ENCODE results near the gene ULBP2. TPM values are rescaled to one million over a fixed set of nuclear protein-coding genes. Genes with fewer than 3 reads are reported as not detected.

Gene ULBP2
- total RNA-seq, 1 donor, result 2.5 TPM

DNA sequence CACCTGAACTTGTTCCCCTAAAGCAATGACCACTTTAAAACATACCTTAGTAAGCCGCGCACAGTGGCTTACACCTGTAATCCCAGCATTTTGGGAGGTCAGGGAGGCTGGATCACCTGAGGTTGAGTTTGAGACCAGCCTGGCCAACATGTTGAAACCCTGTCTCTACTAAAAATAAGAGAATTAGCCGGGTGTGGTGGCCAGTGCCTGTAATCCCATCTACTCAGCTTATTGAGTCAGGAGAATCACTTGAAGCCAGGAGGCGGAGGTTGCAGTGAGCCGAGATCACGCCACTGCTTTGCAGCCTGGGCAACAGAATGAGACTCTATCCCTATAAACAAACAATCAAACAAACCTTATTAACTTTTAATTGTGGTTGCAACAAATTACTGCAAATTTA lies 42.3 kb upstream of the ULBP2 start:
- TF ChIP-seq, protein P1, sequence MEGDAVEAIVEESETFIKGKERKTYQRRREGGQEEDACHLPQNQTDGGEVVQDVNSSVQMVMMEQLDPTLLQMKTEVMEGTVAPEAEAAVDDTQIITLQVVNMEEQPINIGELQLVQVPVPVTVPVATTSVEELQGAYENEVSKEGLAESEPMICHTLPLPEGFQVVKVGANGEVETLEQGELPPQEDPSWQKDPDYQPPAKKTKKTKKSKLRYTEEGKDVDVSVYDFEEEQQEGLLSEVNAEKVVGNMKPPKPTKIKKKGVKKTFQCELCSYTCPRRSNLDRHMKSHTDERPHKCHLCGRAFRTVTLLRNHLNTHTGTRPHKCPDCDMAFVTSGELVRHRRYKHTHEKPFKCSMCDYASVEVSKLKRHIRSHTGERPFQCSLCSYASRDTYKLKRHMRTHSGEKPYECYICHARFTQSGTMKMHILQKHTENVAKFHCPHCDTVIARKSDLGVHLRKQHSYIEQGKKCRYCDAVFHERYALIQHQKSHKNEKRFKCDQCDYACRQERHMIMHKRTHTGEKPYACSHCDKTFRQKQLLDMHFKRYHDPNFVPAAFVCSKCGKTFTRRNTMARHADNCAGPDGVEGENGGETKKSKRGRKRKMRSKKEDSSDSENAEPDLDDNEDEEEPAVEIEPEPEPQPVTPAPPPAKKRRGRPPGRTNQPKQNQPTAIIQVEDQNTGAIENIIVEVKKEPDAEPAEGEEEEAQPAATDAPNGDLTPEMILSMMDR (IDR thresholded peaks at IDR 0.05; ENCODE audit: extremely low read depth, low read depth, low read length), result no peak
- Histone ChIP-seq H3K9me3 (ENCODE audit: low read depth, low read length) (no peaks in the 10 kb centered on the region), H3K4me1 (ENCODE audit: insufficient read depth, low read length) (peaks cover 31% of the 10 kb centered on the region), H4K20me1 (ENCODE audit: insufficient read depth, low read length) (no peaks in the 10 kb centered on the region), H3K27me3 (ENCODE audit: insufficient read depth, low read length) (no peaks in the 10 kb centered on the region), H3K79me2 (ENCODE audit: insufficient read depth, low read length) (no peaks in the 10 kb centered on the region), H3K4me3 (ENCODE audit: insufficient read depth, low read length) (no peak overlapping the region), H3K4me2 (ENCODE audit: insufficient read depth, low read length) (no peak overlapping the region), H2AFZ (ENCODE audit: low read length) (no peak overlapping the region), H3K36me3 (ENCODE audit: insufficient read depth, low read length) (no peaks in the 10 kb centered on the region), H3K27ac (ENCODE audit: low read depth, low read length) (no peak overlapping the region)
- DNase-seq (ENCODE audit: insufficient read length, low spot score, missing footprints), result no peak

DNA sequence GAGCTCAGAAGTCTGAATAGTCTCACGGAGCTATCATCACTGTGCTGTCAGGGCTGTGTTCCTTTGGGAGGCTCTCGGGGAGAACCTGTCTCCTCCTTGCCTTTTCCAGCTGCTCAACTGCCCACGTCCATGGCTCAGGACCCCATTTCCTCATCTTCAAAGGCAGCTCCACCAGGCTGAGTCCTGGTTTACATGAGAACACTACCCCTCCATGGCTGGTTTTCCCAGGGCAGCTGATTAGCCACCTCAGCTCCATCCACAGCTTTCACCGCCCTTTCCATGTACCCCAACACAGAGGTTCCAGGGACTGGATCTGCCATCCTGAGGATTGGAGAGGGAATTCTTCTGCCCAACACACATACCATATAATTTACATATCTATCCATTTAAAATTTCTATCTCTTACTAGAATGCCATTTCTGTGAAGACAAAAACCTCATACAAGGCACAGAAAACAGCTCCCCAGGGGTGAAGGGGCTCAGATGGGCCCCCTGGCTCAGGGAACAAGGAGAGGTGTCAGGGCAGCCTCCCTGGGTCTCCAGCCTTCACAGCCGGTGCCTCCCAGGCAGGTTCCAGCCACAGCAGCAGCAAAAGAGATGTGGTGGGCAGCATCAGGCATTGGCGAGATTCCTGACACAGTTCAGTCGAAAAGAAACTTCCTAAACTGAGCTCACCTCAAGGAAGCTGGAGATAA lies 41.7 kb upstream of the ULBP2 start:
- TF ChIP-seq, protein P1 (IDR thresholded peaks at IDR 0.05; ENCODE audit: extremely low read depth, low read depth, low read length), result no peak
- Histone ChIP-seq H3K36me3 (ENCODE audit: insufficient read depth, low read length) (no peaks in the 10 kb centered on the region), H3K27me3 (ENCODE audit: insufficient read depth, low read length) (no peaks in the 10 kb centered on the region), H3K4me2 (ENCODE audit: insufficient read depth, low read length) (no peak overlapping the region), H4K20me1 (ENCODE audit: insufficient read depth, low read length) (no peaks in the 10 kb centered on the region), H3K4me1 (ENCODE audit: insufficient read depth, low read length) (peaks cover 28% of the 10 kb centered on the region), H3K4me3 (ENCODE audit: insufficient read depth, low read length) (no peak overlapping the region), H2AFZ (ENCODE audit: low read length) (no peak overlapping the region), H3K9me3 (ENCODE audit: low read depth, low read length) (no peaks in the 10 kb centered on the region), H3K27ac (ENCODE audit: low read depth, low read length) (no peak overlapping the region), H3K79me2 (ENCODE audit: insufficient read depth, low read length) (no peaks in the 10 kb centered on the region)
- no peak for DNase-seq (ENCODE audit: insufficient read length, low spot score, missing footprints)

DNA sequence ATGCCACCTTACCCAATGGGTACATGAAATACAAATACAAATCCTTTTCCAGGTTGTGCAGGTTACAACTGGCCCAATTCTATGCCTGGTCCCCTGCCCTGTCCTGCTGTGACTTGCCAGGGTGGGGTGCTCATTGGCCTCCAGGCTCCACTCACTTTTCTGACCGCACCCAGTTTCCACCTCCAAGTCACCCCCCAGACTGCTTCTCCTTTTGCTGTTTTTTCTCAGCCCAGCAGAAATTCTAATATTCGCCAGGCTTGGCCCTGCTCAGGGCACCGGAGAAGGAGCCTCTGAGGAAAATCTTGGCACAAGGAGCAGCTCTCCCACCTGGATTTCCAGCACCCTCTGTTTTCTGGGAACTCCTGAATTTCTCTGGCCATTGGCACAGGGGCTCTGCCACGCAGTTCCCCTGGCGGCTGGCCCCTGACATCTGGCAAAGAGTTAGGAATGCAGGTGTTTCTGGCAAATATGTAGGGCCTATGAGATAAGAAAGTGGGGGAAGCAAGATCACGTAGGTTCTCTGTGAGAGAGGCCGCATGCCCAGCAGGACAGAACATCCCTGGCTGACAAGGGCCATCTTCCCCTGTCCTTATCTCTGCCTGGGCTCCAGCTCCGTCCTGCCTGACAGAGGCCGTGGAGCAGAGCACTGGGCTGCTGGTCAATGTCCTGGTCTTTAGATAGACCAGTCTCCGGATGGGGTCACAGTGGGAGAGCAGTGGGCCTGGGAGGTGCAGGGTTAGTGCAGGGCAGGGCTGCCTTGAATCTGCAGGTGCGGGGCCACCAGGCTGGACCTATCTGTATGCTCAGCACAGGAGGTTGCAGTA lies 41.0 kb upstream of the ULBP2 start:
- H3K27me3 ChIP-seq (ENCODE audit: insufficient read depth, low read length), result no peaks in the 10 kb centered on the region
- H3K4me3 ChIP-seq (ENCODE audit: insufficient read depth, low read length), result no peak overlapping the region
- H3K79me2 ChIP-seq (ENCODE audit: insufficient read depth, low read length), result no peaks in the 10 kb centered on the region
- no peaks in the 10 kb centered on the region for H4K20me1 ChIP-seq (ENCODE audit: insufficient read depth, low read length)
- DNase-seq (ENCODE audit: insufficient read length, low spot score, missing footprints), result no peak
- no peak overlapping the region for H3K27ac ChIP-seq (ENCODE audit: low read depth, low read length)
- peaks cover 21% of the 10 kb centered on the region for H3K4me1 ChIP-seq (ENCODE audit: insufficient read depth, low read length)
- no peak overlapping the region for H3K4me2 ChIP-seq (ENCODE audit: insufficient read depth, low read length)
- TF ChIP-seq, protein P1 (IDR thresholded peaks at IDR 0.05; ENCODE audit: extremely low read depth, low read depth, low read length), result no peak
- no peaks in the 10 kb centered on the region for H3K36me3 ChIP-seq (ENCODE audit: insufficient read depth, low read length)
- no peaks in the 10 kb centered on the region for H3K9me3 ChIP-seq (ENCODE audit: low read depth, low read length)
- H2AFZ ChIP-seq (ENCODE audit: low read length), result no peak overlapping the region

DNA sequence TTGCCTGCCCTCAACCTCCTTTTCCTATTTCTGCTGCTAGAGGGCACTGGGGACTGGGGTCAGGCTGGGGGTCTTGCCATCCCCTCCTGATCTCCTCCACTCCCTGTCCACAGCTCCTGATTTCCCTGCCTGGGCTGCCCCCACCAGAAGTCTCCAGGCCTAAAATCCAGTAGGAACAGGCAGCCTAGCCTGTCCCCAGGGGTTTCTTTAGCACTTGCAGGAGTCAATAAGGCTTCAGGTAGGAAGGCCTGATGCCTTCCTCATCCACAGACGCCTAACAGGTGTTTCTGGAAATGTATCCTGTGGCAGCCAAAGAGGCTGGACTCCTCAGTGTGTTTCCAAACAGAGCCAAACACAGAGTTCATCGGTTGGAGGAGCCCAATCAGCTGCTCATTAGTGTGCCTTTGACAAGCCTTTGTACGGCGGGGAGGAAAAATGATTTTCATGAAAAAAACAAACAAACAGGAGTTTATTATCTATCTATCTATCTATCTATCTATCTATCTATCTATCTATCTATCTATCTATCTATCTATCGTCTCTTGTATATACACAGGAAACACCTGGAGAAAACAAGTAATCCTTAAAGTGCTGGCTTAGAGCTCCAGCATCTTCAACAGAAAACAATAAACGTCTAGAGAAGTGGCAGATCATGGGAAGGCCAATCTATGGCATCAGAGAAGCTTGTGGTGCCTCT lies 40.2 kb upstream of the ULBP2 start:
- Histone ChIP-seq H3K79me2 (ENCODE audit: insufficient read depth, low read length) (no peaks in the 10 kb centered on the region), H3K9me3 (ENCODE audit: low read depth, low read length) (no peaks in the 10 kb centered on the region), H2AFZ (ENCODE audit: low read length) (no peak overlapping the region), H3K27me3 (ENCODE audit: insufficient read depth, low read length) (no peaks in the 10 kb centered on the region), H3K4me1 (ENCODE audit: insufficient read depth, low read length) (peaks cover 13% of the 10 kb centered on the region), H3K4me2 (ENCODE audit: insufficient read depth, low read length) (no peak overlapping the region), H3K27ac (ENCODE audit: low read depth, low read length) (no peak overlapping the region), H3K36me3 (ENCODE audit: insufficient read depth, low read length) (no peaks in the 10 kb centered on the region), H3K4me3 (ENCODE audit: insufficient read depth, low read length) (no peak overlapping the region), H4K20me1 (ENCODE audit: insufficient read depth, low read length) (no peaks in the 10 kb centered on the region)
- TF ChIP-seq, protein P1 (IDR thresholded peaks at IDR 0.05; ENCODE audit: extremely low read depth, low read depth, low read length), result no peak
- DNase-seq (ENCODE audit: insufficient read length, low spot score, missing footprints), result no peak
